GM23338 (cell line): ENCODE measurements around the gene PCGF2.

Experiments used
- EZH2 ChIP-seq: fragments of 200-600 bp; sonication (generic); IDR thresholded peaks from one replicate; pipeline ENCODE4 v1.8.0; 2017; ENCODE audit warnings: antibody characterized with exemption, mild to moderate bottlenecking, low read depth; ENCODE audit not compliant: unreplicated experiment
- JUNB ChIP-seq: IDR thresholded peaks from one replicate; pipeline ENCODE4 v1.6.1; 2016; ENCODE audit warnings: antibody characterized with exemption; ENCODE audit not compliant: unreplicated experiment
- POLR2AphosphoS5 ChIP-seq: IDR thresholded peaks from 2 replicates; pipeline ENCODE4 v1.6.1; 2016; ENCODE audit warnings: antibody characterized with exemption, low read depth
- STAT1 ChIP-seq: IDR thresholded peaks from one replicate; pipeline ENCODE4 v1.6.1; 2016; ENCODE audit warnings: antibody characterized with exemption; ENCODE audit not compliant: unreplicated experiment
- TF ChIP-seq, protein P1 (sequence below), 2 experiments: fragments of 200-600 bp in 1 of 2; sonication (generic) in 1 of 2; conservative IDR thresholded peaks; 2 replicates each; pipeline versions ENCODE4 v1.5.1 to v1.6.1; 2016 to 2017; ENCODE audit warnings: antibody characterized with exemption in 2 of 2, low read depth in 2 of 2, mild to moderate bottlenecking in 2 of 2, moderate library complexity in 1 of 2
- TF ChIP-seq, protein P2 (sequence below): IDR thresholded peaks from 2 replicates; pipeline ENCODE4 v1.6.1; 2016; ENCODE audit warnings: antibody characterized with exemption
- TF ChIP-seq, protein P3 (sequence below): IDR thresholded peaks from one replicate; pipeline ENCODE4 v1.6.1; 2018; ENCODE audit warnings: antibody characterized with exemption; ENCODE audit not compliant: unreplicated experiment

DNA sequence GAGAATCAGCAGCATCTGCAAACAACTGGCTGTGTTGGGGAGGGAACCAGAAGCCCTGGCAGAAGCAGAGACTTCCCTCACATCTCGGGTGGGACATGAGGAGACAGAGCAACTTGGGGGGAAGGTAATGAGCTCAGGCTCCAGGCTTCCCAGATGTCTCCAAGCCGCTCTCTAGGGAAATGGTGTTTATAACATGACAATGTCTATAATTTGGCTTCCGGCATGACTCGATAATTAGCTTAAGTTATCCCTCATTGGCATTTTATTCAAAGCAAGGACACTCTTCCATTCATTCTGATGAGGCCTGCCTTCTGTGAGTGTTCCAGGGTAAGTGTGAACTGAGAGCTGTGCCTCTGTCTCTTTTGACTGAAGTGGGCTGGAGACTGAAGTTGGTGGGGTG is 57.8 kb downstream of the PCGF2 start:
- TF ChIP-seq, protein P1, sequence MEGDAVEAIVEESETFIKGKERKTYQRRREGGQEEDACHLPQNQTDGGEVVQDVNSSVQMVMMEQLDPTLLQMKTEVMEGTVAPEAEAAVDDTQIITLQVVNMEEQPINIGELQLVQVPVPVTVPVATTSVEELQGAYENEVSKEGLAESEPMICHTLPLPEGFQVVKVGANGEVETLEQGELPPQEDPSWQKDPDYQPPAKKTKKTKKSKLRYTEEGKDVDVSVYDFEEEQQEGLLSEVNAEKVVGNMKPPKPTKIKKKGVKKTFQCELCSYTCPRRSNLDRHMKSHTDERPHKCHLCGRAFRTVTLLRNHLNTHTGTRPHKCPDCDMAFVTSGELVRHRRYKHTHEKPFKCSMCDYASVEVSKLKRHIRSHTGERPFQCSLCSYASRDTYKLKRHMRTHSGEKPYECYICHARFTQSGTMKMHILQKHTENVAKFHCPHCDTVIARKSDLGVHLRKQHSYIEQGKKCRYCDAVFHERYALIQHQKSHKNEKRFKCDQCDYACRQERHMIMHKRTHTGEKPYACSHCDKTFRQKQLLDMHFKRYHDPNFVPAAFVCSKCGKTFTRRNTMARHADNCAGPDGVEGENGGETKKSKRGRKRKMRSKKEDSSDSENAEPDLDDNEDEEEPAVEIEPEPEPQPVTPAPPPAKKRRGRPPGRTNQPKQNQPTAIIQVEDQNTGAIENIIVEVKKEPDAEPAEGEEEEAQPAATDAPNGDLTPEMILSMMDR (conservative IDR thresholded peaks at IDR 0.05; ENCODE audit: low read depth in 2 of 2), result no peak
- TF ChIP-seq EZH2 (no peak), POLR2AphosphoS5 (no peak), JUNB (no peak), STAT1 (no peak)
- TF ChIP-seq, protein P2, sequence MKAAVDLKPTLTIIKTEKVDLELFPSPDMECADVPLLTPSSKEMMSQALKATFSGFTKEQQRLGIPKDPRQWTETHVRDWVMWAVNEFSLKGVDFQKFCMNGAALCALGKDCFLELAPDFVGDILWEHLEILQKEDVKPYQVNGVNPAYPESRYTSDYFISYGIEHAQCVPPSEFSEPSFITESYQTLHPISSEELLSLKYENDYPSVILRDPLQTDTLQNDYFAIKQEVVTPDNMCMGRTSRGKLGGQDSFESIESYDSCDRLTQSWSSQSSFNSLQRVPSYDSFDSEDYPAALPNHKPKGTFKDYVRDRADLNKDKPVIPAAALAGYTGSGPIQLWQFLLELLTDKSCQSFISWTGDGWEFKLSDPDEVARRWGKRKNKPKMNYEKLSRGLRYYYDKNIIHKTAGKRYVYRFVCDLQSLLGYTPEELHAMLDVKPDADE, result no peak
- TF ChIP-seq, protein P3, sequence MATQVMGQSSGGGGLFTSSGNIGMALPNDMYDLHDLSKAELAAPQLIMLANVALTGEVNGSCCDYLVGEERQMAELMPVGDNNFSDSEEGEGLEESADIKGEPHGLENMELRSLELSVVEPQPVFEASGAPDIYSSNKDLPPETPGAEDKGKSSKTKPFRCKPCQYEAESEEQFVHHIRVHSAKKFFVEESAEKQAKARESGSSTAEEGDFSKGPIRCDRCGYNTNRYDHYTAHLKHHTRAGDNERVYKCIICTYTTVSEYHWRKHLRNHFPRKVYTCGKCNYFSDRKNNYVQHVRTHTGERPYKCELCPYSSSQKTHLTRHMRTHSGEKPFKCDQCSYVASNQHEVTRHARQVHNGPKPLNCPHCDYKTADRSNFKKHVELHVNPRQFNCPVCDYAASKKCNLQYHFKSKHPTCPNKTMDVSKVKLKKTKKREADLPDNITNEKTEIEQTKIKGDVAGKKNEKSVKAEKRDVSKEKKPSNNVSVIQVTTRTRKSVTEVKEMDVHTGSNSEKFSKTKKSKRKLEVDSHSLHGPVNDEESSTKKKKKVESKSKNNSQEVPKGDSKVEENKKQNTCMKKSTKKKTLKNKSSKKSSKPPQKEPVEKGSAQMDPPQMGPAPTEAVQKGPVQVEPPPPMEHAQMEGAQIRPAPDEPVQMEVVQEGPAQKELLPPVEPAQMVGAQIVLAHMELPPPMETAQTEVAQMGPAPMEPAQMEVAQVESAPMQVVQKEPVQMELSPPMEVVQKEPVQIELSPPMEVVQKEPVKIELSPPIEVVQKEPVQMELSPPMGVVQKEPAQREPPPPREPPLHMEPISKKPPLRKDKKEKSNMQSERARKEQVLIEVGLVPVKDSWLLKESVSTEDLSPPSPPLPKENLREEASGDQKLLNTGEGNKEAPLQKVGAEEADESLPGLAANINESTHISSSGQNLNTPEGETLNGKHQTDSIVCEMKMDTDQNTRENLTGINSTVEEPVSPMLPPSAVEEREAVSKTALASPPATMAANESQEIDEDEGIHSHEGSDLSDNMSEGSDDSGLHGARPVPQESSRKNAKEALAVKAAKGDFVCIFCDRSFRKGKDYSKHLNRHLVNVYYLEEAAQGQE, result no peak
